Karpas-422 (cell line): ENCODE measurements around the gene CEBPA. TPM values are rescaled to one million over a fixed set of nuclear protein-coding genes. Genes with fewer than 3 reads are reported as not detected.

Experiments
- DNase-seq: peaks from one replicate; pipeline ENCODE4 v3.0.0-alpha.2; 2015
- H2AFZ ChIP-seq: fragments of 200-600 bp; sonication (generic); 2 replicates; pipeline ENCODE4 v1.6.1; 2014; ENCODE audit warnings: antibody characterized with exemption, low read length, mixed read lengths
- H3K27ac ChIP-seq: fragments of 200-600 bp; sonication (generic); 2 replicates; pipeline ENCODE4 v1.5.1; 2014; ENCODE audit warnings: mild to moderate bottlenecking, low read length, moderate library complexity
- H3K27me3 ChIP-seq: fragments of 200-600 bp; sonication (generic); 2 replicates; pipeline ENCODE4 v1.6.1; 2014; ENCODE audit warnings: low read length, mixed read lengths
- H3K36me3 ChIP-seq: fragments of 200-600 bp; sonication (generic); 2 replicates; pipeline ENCODE4 v1.6.1; 2014; ENCODE audit warnings: low read length, mixed read lengths; ENCODE audit not compliant: insufficient read depth
- H3K4me1 ChIP-seq: fragments of 200-600 bp; sonication (generic); 2 replicates; pipeline ENCODE4 v1.6.1; 2014; ENCODE audit warnings: mild to moderate bottlenecking, low read length, mixed read lengths
- H3K4me2 ChIP-seq: fragments of 200-600 bp; sonication (generic); 2 replicates; pipeline ENCODE4 v1.6.1; 2014; ENCODE audit warnings: low read length, low read depth, mild to moderate bottlenecking; ENCODE audit not compliant: poor library complexity, severe bottlenecking
- H3K4me3 ChIP-seq: fragments of 200-600 bp; sonication (generic); 2 replicates; pipeline ENCODE4 v1.5.1; 2014; ENCODE audit warnings: mild to moderate bottlenecking, antibody characterized with exemption, low read length, mixed read lengths
- H3K79me2 ChIP-seq: fragments of 200-600 bp; sonication (generic); 2 replicates; pipeline ENCODE4 v1.6.1; 2014; ENCODE audit warnings: mild to moderate bottlenecking, low read length, mixed read lengths
- H3K9ac ChIP-seq: fragments of 200-600 bp; sonication (generic); 2 replicates; pipeline ENCODE4 v1.6.0; 2014; ENCODE audit warnings: low read length
- H3K9me2 ChIP-seq: fragments of 200-600 bp; sonication (generic), shearing (Covaris generic); replicated peaks from 2 replicates; pipeline ENCODE4 v1.6.0; 2014; ENCODE audit warnings: mild to moderate bottlenecking, low read length, moderate library complexity; ENCODE audit not compliant: insufficient read depth
- H3K9me3 ChIP-seq: fragments of 300-700, 200-600 bp; sonication (generic); 2 replicates; pipeline ENCODE4 v1.6.1; 2014; ENCODE audit warnings: low read length, mixed read lengths
- H4K20me1 ChIP-seq: fragments of 200-600 bp; sonication (generic); 2 replicates; pipeline ENCODE4 v1.6.1; 2014; ENCODE audit warnings: mild to moderate bottlenecking, antibody characterized with exemption, low read length, low read depth; ENCODE audit not compliant: insufficient read depth
- total RNA-seq: library from RNA; depleted of rRNA; stranded (reverse); fragments of >200 nt; shearing (Covaris generic); gene quantifications from 2 replicates; pipeline ENCODE4 v1.2.3, GENCODE V29; 2014; ENCODE audit warnings: low replicate concordance

CEBPA gene
- total RNA-seq, 1 experiment from 2014 or later: not detected

DNA sequence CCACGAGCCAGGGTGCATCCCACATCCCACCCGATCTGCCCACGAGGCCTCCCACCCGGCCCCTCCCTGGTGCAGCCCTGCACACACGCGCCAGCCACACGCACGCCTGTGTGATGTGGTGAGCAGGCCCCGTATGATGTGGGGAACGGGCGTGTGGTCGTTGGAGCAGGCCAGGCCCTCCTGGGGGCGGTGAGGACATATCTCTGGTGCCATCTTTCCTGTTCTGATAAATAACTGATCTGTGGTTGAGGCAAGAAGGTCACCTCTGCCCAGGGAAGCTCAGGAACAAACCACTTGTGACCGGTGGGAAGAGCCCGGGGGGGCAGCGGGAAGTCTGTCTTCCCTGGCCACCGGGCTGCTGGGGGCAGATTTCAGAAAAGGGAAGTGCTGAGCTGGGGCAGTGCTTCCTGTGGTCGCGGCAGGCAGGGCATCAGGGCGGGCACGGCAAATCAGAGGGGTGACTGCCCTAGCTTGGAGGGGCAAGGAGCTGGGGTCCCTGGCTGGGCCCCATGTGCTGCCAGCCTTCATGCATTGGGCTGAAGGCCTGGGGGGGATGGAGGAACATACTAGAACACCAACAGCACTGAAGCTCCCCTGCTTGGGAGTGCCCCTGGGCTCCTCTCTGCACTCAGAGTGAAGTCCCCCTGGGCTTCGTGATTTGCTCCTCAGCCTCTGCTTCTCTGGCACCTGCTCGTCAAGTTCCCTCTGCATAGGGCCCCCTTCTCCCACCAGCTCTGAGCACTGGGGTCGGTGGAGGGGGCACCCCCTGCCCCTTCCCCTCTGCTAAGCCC is 41.5 kb downstream of the CEBPA start:
- H3K4me2 ChIP-seq: no peak overlapping the region
- DNase-seq: no peak
- H3K4me1 ChIP-seq: no peaks in the 10 kb centered on the region
- H3K9me3 ChIP-seq: no peaks in the 10 kb centered on the region
- H2AFZ ChIP-seq: no peak overlapping the region
- no peaks in the 10 kb centered on the region for H4K20me1 ChIP-seq
- no peak overlapping the region for H3K9ac ChIP-seq
- H3K4me3 ChIP-seq: no peak overlapping the region
- H3K36me3 ChIP-seq: no peaks in the 10 kb centered on the region
- no peaks in the 10 kb centered on the region for H3K27me3 ChIP-seq
- no peaks in the 10 kb centered on the region for H3K9me2 ChIP-seq
- H3K79me2 ChIP-seq: no peaks in the 10 kb centered on the region
- no peak overlapping the region for H3K27ac ChIP-seq

DNA sequence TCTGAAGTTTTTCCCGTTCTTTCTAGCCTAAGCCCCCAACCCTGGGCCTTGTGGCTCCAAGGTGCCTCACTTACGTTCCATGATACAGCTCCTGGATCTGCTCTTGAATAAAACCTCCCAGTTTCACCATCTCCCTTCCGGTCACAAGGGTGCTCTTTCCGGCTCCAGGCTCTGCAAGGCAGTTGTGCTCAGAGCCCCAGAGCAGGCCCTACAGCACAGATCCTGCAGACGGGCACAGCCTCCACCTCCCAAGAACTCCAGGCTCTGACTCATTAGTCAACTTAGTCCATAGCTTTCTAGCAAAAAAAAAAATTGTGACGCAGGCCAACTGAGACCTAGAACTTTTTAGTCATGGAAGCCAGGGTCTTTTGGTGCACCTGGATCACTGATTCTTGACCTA is 42.8 kb downstream of the CEBPA start:
- H3K27ac ChIP-seq: no peak overlapping the region
- no peak overlapping the region for H3K9ac ChIP-seq
- H3K4me2 ChIP-seq: no peak overlapping the region
- no peaks in the 10 kb centered on the region for H3K27me3 ChIP-seq
- no peak for DNase-seq
- no peaks in the 10 kb centered on the region for H3K4me1 ChIP-seq
- H3K9me3 ChIP-seq: no peaks in the 10 kb centered on the region
- H3K36me3 ChIP-seq: no peaks in the 10 kb centered on the region
- H3K79me2 ChIP-seq: no peaks in the 10 kb centered on the region
- H3K4me3 ChIP-seq: no peak overlapping the region
- no peak overlapping the region for H2AFZ ChIP-seq
- no peaks in the 10 kb centered on the region for H4K20me1 ChIP-seq
- H3K9me2 ChIP-seq: no peaks in the 10 kb centered on the region

DNA sequence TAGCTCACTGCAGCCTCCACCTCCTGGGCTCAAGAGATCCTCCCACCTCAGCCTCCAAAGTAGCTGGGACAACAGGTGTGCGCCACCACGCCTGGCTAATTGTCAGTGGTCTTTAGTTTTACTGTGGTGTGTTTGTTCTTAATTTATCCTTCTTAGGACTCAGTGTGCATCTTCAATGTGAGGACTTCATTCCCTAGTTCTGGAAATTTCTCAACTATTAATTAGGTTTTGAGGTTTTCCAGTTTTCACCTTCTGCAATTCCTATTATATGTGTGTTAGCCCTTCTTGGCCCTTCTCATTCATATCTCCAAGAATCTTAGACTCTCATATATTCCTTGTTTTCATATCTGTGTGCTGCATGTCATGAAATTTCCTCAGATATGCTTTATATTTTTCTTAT is 44.5 kb downstream of the CEBPA start:
- no peak for DNase-seq

DNA sequence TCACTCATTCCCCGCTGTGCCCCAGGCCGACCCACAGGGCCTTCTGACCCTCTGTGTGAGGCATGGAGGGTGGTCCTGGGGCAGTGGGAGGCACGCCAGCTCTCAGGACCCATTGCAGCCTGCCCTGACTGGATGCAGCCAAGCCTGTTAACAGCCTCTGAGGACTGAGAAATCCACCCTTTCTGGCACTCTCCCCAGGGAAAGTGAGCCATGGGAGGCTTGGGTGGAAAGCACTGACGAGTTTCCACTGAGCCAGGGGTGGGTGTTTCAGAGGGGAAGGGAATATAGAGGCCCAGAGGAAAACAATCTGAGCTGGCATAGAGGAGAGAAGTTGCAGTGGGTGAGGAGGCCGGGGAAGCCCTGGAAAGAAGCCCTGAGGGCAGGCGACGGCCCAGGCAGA is 46.1 kb downstream of the CEBPA start:
- Histone ChIP-seq H4K20me1 (no peaks in the 10 kb centered on the region), H3K4me1 (no peaks in the 10 kb centered on the region), H3K79me2 (no peaks in the 10 kb centered on the region), H3K4me3 (no peak overlapping the region), H2AFZ (no peak overlapping the region), H3K36me3 (no peaks in the 10 kb centered on the region), H3K9me3 (no peaks in the 10 kb centered on the region), H3K9ac (no peak overlapping the region), H3K27me3 (no peaks in the 10 kb centered on the region), H3K4me2 (no peak overlapping the region), H3K9me2 (no peaks in the 10 kb centered on the region), H3K27ac (no peak overlapping the region)
- no peak for DNase-seq

More for the DNA sequence above, 44.5 kb downstream of the CEBPA start:
- H3K27me3 ChIP-seq: no peaks in the 10 kb centered on the region
- no peaks in the 10 kb centered on the region for H3K79me2 ChIP-seq
- H3K4me3 ChIP-seq: no peak overlapping the region
- no peak overlapping the region for H3K4me2 ChIP-seq
- H3K9me2 ChIP-seq: no peaks in the 10 kb centered on the region
- H3K9ac ChIP-seq: no peak overlapping the region
- H2AFZ ChIP-seq: no peak overlapping the region
- no peaks in the 10 kb centered on the region for H3K9me3 ChIP-seq
- H3K27ac ChIP-seq: no peak overlapping the region
- no peaks in the 10 kb centered on the region for H3K36me3 ChIP-seq
- H4K20me1 ChIP-seq: no peaks in the 10 kb centered on the region
- no peaks in the 10 kb centered on the region for H3K4me1 ChIP-seq

DNA sequence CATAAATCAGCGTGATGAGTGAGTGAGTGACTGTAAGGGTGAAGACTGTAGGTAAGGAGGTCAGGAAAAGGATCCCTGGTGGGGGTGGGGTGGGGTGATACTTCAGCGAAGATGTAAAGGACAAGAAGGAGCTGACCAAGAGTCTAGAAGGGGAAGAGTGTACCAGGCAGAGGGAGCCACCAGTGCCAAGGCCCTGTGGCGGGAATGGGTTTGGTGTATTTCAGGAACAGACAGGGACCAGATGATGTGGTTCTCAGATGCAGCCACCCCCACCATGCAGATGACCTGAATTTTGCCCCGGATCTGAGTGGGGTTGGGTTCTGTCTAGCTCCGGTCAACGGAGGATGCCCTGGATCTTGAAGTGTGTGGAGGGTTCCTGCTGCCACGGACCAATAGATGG is 46.6 kb downstream of the CEBPA start:
- H3K9me3 ChIP-seq: no peaks in the 10 kb centered on the region
- H3K79me2 ChIP-seq: no peaks in the 10 kb centered on the region
- H3K4me3 ChIP-seq: no peak overlapping the region
- H4K20me1 ChIP-seq: no peaks in the 10 kb centered on the region
- no peak overlapping the region for H3K9ac ChIP-seq
- no peaks in the 10 kb centered on the region for H3K4me1 ChIP-seq
- H3K9me2 ChIP-seq: no peaks in the 10 kb centered on the region
- H3K27ac ChIP-seq: no peak overlapping the region
- no peak overlapping the region for H2AFZ ChIP-seq
- H3K27me3 ChIP-seq: no peaks in the 10 kb centered on the region
- H3K36me3 ChIP-seq: no peaks in the 10 kb centered on the region
- H3K4me2 ChIP-seq: no peak overlapping the region
- DNase-seq: no peak

DNA sequence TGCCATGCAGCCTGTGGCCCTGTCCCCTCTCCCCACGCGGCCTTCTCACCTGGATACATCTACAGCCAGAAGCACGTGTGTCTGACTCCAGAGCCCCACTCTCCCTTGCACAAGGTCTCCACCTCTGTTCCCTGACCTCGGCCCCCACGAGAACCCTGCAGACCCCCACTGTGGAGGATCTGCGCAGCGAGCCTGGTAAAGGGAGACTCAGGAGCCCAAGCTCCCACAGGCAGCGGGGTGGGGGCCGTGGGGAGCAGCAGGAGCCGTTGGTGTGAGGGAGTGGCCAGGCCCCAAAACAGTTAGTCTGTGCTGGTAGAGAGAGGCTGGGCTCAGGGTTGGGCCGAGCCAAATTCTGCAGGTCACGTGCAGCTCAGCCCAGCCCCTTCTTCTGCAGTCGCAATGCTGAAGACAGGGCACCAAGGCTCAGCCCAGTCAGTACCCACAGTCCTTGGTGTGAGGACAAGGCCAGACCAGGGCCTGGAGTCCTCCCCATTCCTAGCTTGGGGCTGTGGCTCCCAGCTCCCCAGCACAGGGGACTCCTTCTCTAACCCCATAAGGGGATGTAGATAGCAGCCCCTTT is 48.0 kb downstream of the CEBPA start:
- H3K27ac ChIP-seq: no peak overlapping the region
- no peak overlapping the region for H3K4me2 ChIP-seq
- no peaks in the 10 kb centered on the region for H3K79me2 ChIP-seq
- H3K9ac ChIP-seq: no peak overlapping the region
- no peak overlapping the region for H3K4me3 ChIP-seq
- H3K27me3 ChIP-seq: no peaks in the 10 kb centered on the region
- no peak overlapping the region for H2AFZ ChIP-seq
- no peak for DNase-seq
- H3K36me3 ChIP-seq: no peaks in the 10 kb centered on the region
- H3K9me3 ChIP-seq: peaks cover 6% of the 10 kb centered on the region
- no peaks in the 10 kb centered on the region for H3K4me1 ChIP-seq
- no peaks in the 10 kb centered on the region for H3K9me2 ChIP-seq
- H4K20me1 ChIP-seq: no peaks in the 10 kb centered on the region

DNA sequence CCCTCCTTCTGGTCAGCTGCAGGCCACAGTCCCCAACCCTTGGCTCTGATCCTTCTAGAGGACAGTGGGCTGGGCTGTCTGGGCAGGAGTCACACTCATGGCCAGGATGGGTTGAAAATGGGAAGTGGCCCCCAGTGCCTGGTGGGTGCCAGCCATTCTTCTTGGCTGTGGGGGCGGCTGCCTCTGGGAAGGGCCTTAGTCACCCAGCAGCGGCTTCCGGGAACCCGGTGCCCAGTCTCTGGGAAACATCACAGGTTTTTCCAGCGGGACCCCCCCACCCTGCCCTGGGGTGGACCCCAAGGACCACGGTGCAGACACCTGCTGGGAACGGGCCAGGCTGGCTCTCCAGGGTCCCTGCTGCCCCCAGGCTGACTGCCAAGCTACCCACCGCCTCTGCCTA is 49.4 kb downstream of the CEBPA start:
- Histone ChIP-seq H3K36me3 (no peaks in the 10 kb centered on the region), H3K79me2 (no peaks in the 10 kb centered on the region), H3K9ac (no peak overlapping the region), H3K4me3 (no peak overlapping the region), H3K4me2 (no peak overlapping the region), H3K4me1 (no peaks in the 10 kb centered on the region), H3K27ac (no peak overlapping the region), H3K9me2 (no peaks in the 10 kb centered on the region), H4K20me1 (no peaks in the 10 kb centered on the region), H3K27me3 (no peaks in the 10 kb centered on the region), H2AFZ (no peak overlapping the region), H3K9me3 (peaks cover 6% of the 10 kb centered on the region)
- no peak for DNase-seq

DNA sequence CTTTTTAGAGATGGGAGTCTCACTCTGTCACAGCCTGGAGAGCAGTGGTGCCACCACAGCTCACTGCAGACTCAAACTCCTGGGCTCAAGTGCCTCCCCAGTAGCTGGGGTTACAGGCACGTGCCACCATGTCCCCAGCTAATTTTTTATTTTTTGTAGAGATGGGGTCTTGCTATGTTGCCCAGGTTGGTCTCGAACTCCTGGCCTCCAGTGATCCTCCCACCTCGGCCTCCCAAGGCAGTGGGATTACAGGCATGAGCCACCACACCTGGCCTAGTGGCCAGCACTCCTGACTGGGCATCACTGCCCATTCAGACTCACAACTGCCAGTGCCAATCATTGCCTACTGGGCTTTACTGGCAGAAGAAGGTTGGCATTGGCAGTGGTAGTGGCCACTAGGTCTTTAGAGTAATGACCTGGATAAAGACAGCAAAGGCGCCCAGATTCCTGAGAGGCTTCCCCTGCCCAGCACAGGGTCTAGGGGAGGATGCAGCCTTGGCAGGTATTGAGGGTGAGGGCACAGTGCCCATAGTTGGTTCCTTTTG is 49.8 kb downstream of the CEBPA start:
- no peaks in the 10 kb centered on the region for H3K9me2 ChIP-seq

More for the DNA sequence above, 49.8 kb downstream of the CEBPA start:
- no peak overlapping the region for H2AFZ ChIP-seq
- no peaks in the 10 kb centered on the region for H3K27me3 ChIP-seq
- H3K9me3 ChIP-seq: peaks cover 6% of the 10 kb centered on the region
- H3K27ac ChIP-seq: no peak overlapping the region
- no peak overlapping the region for H3K9ac ChIP-seq
- no peaks in the 10 kb centered on the region for H4K20me1 ChIP-seq
- H3K4me1 ChIP-seq: no peaks in the 10 kb centered on the region
- no peaks in the 10 kb centered on the region for H3K79me2 ChIP-seq
- H3K36me3 ChIP-seq: no peaks in the 10 kb centered on the region
- no peak for DNase-seq
- no peak overlapping the region for H3K4me2 ChIP-seq
- no peak overlapping the region for H3K4me3 ChIP-seq
